ENCODE data around the gene CPLANE2.

DNA sequence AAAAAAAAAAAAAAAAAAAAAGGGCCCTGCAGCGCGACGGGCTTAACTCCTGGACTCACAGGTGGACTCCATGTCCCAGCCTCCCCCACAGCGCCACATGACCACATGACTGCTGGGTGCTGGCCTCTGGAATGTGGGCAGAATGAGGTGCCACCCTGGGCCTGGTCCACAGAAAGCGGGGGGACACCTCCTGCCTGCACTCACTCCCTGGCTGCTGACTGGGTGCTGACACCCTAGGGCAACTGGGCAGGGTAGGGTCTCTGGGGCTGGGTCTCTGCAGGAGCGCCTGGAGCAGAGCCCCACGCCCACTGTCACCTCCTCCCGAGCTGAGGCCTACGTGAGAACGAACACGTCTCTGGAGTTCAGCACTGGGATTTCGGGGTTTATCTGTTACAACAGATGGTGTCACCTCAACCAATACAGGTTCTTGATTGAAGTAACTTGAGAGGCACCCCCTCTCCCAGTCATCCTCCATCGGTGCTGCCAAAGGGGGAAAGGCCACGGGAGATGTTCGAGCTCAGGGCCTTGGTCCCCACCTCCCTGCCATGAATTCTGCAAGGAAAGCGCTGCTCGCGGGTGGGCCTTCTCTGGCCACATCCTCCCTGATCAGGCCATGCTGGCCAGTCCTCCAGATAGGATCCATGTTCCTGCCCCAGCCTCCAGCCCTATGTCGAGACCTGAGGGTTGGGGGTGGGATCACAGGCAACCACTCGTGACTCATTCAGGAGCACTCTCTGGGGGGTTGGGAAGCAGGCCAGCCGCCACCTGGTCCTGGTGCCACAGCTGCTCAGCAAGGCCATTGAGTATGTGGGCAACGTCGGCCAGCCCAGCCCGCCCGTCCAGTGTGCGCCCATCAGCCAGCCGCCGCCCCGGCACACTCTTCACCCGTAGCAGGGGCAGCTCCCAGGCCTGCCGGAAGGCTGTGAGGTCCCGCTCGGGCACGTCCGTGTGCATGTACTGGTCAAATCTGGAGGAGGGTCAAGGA is 5.4 kb downstream of the CPLANE2 start:
- no peak for TF ChIP-seq CTCF (IDR thresholded peaks at IDR 0.05)
- TF ChIP-seq USF1 (CRISPR knock-in tag; IDR thresholded peaks at IDR 0.05) = peak; percentile 71
- no peak for TF ChIP-seq ZNF281 (CRISPR knock-in tag; IDR thresholded peaks at IDR 0.05)

Measured in WTC11 (cell line).